ENCODE data around the gene TRAPPC5.

Gene TRAPPC5

GRCh38 chr19:7701049-7701653 lies 20.5 kb downstream of the TRAPPC5 start:
- DNase-seq (ENCODE audit: low spot score), result no peak

DNA sequence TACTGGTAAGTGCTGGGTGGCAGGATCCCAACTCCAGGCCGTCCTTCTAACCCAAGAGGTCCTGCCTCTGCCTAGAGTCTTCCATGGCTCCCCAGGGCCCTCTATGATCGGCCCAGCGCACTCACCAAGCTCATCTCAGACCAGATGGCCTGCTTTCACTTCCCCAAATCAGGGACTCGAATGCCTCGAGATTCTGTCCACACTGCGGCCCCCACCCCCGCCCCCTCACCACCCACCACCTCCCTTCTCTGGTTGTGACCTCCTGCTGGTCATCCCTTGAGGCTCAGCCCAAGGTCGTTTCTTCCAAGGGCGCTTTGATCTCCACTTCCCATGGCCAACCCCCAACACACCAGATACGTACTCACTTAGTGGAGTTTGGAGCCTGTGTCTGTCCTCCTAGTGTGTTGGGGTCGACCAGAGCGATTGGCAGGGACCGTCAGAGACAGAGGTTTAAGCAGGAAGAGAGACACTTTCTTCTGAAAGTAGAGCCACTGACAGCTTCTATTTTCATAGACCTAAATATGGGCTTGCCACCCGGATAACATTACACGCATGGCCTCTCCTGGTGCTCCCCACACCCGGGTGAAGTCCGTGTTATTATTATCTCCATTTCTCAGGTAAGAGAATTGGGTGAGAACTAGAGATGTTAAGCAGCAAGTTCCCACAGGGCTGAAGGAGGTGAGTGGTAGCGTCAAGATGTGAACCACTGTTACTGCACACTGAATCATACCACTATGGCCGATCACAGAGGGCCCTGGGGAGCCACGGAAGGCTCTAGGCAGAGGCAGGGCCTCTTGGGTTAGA lies 21.2 kb downstream of the TRAPPC5 start, which contains the start of gene FCER2:
FCER2 (minus strand) TSS at position 478 of the 804 bp plus-strand sequence. CDS start 2,371 bp downstream, outside the sequence.
- DNase-seq (ENCODE audit: low spot score), result no peak

GRCh38 chr19:7703332-7703731 lies 22.7 kb downstream of the TRAPPC5 start:
- no peak for DNase-seq (ENCODE audit: low spot score)

DNA sequence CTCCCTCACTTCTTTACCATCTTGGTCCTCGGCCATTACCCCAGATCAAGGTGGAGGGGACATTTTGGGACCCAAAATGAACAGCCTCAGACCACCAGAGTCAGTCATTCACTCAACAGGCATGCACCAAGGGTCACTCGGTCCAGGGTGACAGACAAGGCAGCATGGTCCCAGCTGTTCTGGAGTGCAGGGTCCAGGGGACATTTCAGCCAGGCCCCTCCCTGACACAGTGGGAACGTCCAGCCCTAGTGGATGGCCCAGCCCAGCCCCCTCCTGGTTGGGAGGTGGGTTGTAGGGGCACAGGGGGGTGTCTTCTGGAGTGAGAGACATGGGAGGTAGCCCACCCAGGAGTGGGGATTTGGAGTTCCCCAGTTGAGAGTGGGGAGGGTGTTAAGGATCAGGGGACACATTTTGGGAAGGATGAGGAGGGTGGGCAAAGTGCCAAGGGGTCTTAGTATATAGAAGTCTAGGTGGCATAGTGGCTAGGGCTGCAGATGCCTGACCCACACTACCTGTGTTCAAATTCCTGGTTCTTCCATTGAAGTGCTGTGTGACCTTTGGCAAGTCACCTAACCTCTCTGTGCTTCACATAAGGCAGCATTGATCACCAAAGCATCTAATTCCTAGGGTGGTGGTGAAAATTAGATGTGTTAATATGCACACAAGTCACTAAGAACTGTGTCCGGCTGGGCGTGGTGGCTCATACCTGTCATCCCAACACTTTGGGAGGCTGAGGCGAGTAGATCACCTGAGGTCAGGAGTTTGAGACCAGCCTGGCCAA lies 23.8 kb downstream of the TRAPPC5 start:
- DNase-seq (ENCODE audit: low spot score), result no peak

GRCh38 chr19:7705387-7706187 lies 25.0 kb downstream of the TRAPPC5 start:
- no peak for DNase-seq (ENCODE audit: low spot score)

DNA sequence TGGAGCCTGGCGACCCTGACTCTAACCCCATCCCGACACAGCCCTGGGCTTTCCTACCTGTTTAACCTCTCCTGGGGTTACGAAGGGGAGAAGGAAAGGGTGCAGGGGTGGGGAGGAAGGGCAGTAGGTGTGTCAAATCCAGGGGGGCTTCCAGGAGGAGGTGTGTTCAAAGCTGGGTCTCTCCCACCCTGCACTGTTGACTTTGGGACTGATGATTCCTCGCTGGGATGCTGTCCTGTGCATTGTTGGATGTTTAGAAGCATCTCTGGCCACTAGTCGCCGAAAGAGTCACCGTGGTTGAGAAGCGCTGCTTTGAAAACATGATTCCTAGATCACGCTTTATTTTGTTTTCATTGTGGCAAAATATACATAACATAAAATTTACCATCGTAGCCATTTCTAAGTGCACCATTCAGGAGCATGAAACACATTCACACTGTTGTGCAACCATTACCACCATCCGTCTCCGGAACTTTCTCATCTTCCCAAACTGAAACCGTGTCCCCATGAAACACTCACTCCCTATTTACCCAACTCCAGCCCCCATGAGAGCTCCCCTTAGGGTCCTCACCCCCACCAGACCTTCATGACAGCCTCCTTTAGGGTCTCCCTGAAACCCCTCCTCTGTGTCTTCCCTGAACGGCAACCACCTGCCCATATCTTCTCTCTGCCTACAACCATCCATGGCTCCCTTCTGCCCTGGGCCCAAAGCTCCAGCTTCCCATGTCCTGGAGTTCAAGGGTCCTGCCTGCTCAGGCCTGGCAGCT lies 25.7 kb downstream of the TRAPPC5 start:
- DNase-seq (ENCODE audit: low spot score), result no peak

GRCh38 chr19:7706955-7707456 lies 26.4 kb downstream of the TRAPPC5 start:
- no peak for DNase-seq (ENCODE audit: low spot score)

DNA sequence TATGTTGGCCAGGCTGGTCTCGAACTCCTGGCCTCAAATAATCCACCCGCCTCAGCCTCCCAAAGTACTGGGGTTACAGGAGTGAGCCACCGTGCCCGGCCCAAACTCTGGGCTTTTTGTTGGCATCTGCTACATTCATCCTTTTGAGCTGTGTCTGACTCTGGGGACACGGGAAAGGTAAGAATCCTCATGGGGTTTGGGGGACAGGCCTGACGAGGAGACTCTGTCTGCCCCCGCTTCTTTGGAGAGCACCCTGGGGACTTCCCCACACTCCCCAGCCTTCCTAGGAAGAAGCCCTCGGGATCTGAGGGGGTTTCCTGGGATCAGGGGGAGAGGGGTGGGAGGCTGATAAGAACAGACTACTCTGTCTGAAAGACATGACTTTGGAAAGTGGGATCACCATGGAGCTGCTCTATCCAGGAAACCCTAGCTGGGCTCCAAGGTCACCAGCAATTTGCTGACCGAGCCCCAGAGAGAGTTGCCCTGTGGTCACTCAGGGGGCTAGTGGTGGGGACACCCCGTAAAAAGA lies 29.4 kb downstream of the TRAPPC5 start:
- no peak for DNase-seq (ENCODE audit: low spot score)

GRCh38 chr19:7710616-7711015 lies 30.0 kb downstream of the TRAPPC5 start:
- DNase-seq (ENCODE audit: low spot score), result no peak

- DNase-seq (ENCODE audit: low spot score), result no peak
Measured at GRCh38 chr19:7715671-7716070, 35.0 kb downstream of the TRAPPC5 start.

DNA sequence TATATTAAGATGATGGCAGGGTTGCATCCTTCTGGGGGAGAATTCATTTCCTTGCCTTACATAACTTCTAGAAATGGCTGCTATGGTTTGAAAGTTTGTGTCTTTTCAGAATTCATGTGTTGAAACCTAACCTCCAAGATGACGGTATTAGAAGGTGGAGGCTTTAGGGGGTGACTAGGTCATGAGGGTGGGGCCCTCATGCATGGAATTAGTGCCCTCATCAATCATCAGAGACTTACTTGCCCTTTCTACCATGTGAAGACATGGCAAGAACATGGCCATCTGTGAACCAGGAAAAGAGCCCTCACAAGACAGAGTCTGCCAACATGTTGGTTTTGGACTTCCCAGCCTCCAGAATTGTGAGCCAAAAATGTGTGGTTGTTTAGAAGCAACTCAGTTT lies 36.1 kb downstream of the TRAPPC5 start:
- no peak for DNase-seq (ENCODE audit: low spot score)

GRCh38 chr19:7718668-7719067 lies 38.0 kb downstream of the TRAPPC5 start:
- no peak for DNase-seq (ENCODE audit: low spot score)

DNA sequence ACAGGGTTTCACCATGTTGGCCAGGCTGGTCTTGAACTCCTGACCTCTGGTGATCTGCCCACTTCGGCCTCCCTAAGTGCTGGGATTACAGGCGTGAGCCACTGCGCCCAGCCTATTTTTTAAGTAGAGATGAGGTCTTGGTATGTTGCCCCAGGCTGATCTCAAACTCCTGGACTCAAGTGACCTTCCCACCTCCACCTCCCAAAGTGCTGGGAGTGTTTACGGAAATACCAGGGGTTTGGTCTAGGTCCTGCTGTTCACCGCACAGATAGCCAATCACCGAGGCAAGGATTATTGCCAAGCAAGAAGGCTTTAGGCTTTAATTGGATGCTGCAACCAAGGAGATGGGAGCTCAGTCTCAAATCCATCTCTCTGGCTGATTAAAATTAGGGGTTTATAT lies 39.7 kb downstream of the TRAPPC5 start:
- no peak for DNase-seq (ENCODE audit: low spot score)

GRCh38 chr19:7722231-7722651 lies 41.6 kb downstream of the TRAPPC5 start:
- DNase-seq (ENCODE audit: low spot score), result no peak

DNA sequence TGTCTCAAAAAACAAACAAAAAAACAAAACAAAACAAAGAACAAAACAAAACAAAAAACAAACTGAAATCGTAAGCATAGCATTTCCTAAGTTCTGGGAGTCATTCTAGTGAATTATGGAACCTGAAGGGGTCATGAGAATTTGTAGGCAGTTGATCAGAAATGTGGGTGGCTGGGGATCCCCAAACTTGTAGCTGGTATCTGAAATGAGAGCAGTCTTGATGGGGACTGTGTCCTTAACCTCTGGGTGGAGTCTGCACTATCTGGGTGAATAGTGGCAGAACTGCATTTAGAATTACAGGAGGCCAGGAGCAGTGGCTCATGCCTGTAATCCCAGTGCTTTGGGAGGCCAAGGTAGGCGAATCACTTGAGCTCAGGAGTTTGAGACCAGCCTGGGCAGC lies 45.2 kb downstream of the TRAPPC5 start:
- no peak for DNase-seq (ENCODE audit: low spot score)

DNA sequence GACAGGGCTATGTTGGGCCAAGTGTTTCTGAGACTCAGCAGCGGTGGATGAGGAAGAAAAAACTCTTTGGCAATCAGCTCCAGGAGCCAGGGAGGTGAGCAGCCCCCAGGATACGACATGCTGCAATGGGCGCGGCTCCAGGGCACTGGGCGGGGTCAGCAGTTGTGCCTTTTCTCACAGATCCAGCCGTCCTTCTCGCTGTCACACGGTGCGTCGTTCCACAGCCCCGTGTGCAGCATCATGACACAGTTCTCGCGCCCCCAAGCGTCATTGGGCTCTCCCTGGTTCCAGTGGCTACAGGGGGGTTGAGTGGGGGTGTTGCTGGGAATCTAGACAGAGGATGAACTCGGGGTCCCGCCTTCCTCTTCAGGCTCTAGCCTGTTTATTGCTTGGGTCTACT lies 48.6 kb downstream of the TRAPPC5 start:
- peak; percentile 2 for DNase-seq (ENCODE audit: low spot score)

DNA sequence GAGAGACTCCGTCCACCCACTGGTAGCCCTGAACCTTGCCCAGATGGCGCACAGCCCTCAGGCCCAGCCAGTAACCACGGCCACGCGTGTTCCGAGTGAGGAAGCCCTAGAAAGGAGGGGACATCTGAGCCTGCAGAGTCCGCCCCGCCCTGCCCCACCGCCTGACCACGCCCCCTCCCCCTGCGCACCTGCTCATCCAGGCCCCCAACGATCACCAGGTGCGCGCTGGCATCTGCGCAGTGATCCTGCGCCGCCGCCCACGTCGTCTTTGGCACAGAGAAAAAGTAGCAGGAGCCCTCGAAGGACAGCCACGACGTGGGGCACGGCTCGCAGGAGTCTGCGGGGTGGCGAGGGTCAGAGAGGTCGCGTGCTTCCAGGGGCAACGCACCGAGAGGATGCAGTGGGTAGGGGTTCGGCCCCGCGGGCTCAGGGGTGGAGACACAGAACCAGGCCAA lies 49.2 kb downstream of the TRAPPC5 start:
- DNase-seq (ENCODE audit: low spot score), result no peak

- no peak for DNase-seq (ENCODE audit: low spot score)
Measured at GRCh38 chr19:7730286-7731217, 49.9 kb downstream of the TRAPPC5 start.

DNA sequence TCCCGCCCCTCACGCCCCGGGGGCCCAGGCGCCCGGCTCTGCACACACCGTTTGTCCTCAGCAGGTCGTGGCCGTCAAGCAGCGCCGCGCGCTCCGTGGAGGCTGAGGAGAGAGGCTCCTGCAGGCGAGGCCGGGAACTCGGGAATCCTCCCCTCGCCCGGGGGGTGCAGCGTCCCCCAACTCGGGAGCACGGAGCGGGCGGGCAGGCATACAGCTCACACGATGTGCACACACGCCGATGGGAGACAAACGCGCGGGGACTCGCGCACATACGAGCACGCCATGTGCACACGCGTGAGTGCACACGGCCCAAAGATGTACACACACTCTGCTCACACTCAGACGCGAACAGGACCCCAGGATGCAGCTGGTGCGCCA lies 50.6 kb downstream of the TRAPPC5 start:
- no peak for DNase-seq (ENCODE audit: low spot score)

DNA sequence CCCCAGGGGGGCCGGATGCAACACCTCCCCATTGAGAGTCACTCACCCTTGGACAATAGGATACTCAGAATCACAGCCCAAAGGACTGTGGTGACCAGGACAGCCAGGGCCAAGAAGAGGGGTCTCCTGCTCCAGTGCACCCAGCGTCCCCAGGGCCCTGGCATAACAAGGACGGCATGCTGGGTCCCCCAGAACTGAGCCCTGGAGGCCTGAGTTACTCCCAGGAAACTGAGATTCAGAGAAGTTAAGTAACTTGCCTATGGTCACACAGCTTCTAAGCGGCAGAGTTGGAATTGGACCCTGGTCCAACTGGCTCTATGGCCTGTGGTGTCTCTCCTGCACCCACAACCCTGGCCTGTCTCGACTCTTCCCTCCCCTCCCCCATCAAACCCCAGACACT lies 51.0 kb downstream of the TRAPPC5 start:
- no peak for DNase-seq (ENCODE audit: low spot score)
